Measurements from ENCODE around the gene CUZD1.

CUZD1 gene

GRCh38 chr10:122828716-122829255 lies 16.9 kb downstream of the CUZD1 start:
- FAIRE-seq, result no peak
- TF ChIP-seq SPI1 (IDR thresholded peaks at IDR 0.05; ENCODE audit: low read depth, low read length) (no peak), POLR2A (IDR thresholded peaks at IDR 0.05; ENCODE audit: low read depth, low read length) (no peak)
- DNase-seq (ENCODE audit: insufficient read length, low spot score), result no peak

GRCh38 chr10:122827302-122827701 lies 18.4 kb downstream of the CUZD1 start:
- DNase-seq (ENCODE audit: insufficient read length, low spot score) (no peak), FAIRE-seq (no peak)
- no peak for TF ChIP-seq POLR2A (IDR thresholded peaks at IDR 0.05; ENCODE audit: low read depth, low read length)
- TF ChIP-seq TAF1 (IDR thresholded peaks at IDR 0.05; ENCODE audit: low read depth, low read length), result no peak
- no peak for TF ChIP-seq PAX5 (IDR thresholded peaks at IDR 0.05; ENCODE audit: insufficient read depth, low read length, severe bottlenecking)
- no peak for TF ChIP-seq POLR2AphosphoS5 (IDR thresholded peaks at IDR 0.05; ENCODE audit: low read depth, low read length)
- TF ChIP-seq SPI1 (IDR thresholded peaks at IDR 0.05; ENCODE audit: low read depth, low read length), result no peak
- no peak for TF ChIP-seq POU2F2 (IDR thresholded peaks at IDR 0.05; ENCODE audit: low read depth, low read length)

- no peak for DNase-seq (ENCODE audit: insufficient read length, low spot score)
- no peak for FAIRE-seq
Observed at GRCh38 chr10:122822973-122823690, 22.5 kb downstream of the CUZD1 start.

GRCh38 chr10:122821808-122822207 lies 23.8 kb downstream of the CUZD1 start:
- FAIRE-seq (no peak), DNase-seq (ENCODE audit: insufficient read length, low spot score) (no peak)
- TF ChIP-seq POLR2A (IDR thresholded peaks at IDR 0.05; ENCODE audit: low read depth, low read length) (no peak), POLR2AphosphoS5 (IDR thresholded peaks at IDR 0.05; ENCODE audit: low read depth, low read length) (no peak), POU2F2 (IDR thresholded peaks at IDR 0.05; ENCODE audit: low read depth, low read length) (no peak), TAF1 (IDR thresholded peaks at IDR 0.05; ENCODE audit: low read depth, low read length) (no peak)

More at GRCh38 chr10:122822973-122823690, 22.5 kb downstream of the CUZD1 start:
- TF ChIP-seq SPI1 (IDR thresholded peaks at IDR 0.05; ENCODE audit: low read depth, low read length) (no peak), PAX5 (IDR thresholded peaks at IDR 0.05; ENCODE audit: insufficient read depth, low read length, severe bottlenecking) (no peak), TAF1 (IDR thresholded peaks at IDR 0.05; ENCODE audit: low read depth, low read length) (no peak), POLR2A (IDR thresholded peaks at IDR 0.05; ENCODE audit: low read depth, low read length) (no peak), POLR2AphosphoS5 (IDR thresholded peaks at IDR 0.05; ENCODE audit: low read depth, low read length) (no peak), POU2F2 (IDR thresholded peaks at IDR 0.05; ENCODE audit: low read depth, low read length) (no peak)

GRCh38 chr10:122815458-122815857 lies 30.2 kb downstream of the CUZD1 start:
- DNase-seq (ENCODE audit: insufficient read length, low spot score) (no peak), FAIRE-seq (no peak)
- TF ChIP-seq POLR2AphosphoS5 (IDR thresholded peaks at IDR 0.05; ENCODE audit: low read depth, low read length) (no peak), TAF1 (IDR thresholded peaks at IDR 0.05; ENCODE audit: low read depth, low read length) (no peak), SPI1 (IDR thresholded peaks at IDR 0.05; ENCODE audit: low read depth, low read length) (no peak), POLR2A (IDR thresholded peaks at IDR 0.05; ENCODE audit: low read depth, low read length) (no peak)

GRCh38 chr10:122814493-122814892 lies 31.2 kb downstream of the CUZD1 start:
- FAIRE-seq, result no peak
- no peak for DNase-seq (ENCODE audit: insufficient read length, low spot score)

GRCh38 chr10:122812751-122813150 lies 32.9 kb downstream of the CUZD1 start:
- DNase-seq (ENCODE audit: insufficient read length, low spot score) (no peak), FAIRE-seq (no peak)
- no peak for TF ChIP-seq POLR2AphosphoS5 (IDR thresholded peaks at IDR 0.05; ENCODE audit: low read depth, low read length)
- no peak for TF ChIP-seq POU2F2 (IDR thresholded peaks at IDR 0.05; ENCODE audit: low read depth, low read length)
- no peak for TF ChIP-seq SPI1 (IDR thresholded peaks at IDR 0.05; ENCODE audit: low read depth, low read length)
- no peak for TF ChIP-seq PAX5 (IDR thresholded peaks at IDR 0.05; ENCODE audit: insufficient read depth, low read length, severe bottlenecking)

More at GRCh38 chr10:122814493-122814892, 31.2 kb downstream of the CUZD1 start:
- no peak for TF ChIP-seq POU2F2 (IDR thresholded peaks at IDR 0.05; ENCODE audit: low read depth, low read length)
- no peak for TF ChIP-seq TAF1 (IDR thresholded peaks at IDR 0.05; ENCODE audit: low read depth, low read length)

- DNase-seq (ENCODE audit: insufficient read length, low spot score) (no peak), FAIRE-seq (no peak)
- TF ChIP-seq SPI1 (IDR thresholded peaks at IDR 0.05; ENCODE audit: low read depth, low read length) (no peak), POLR2A (IDR thresholded peaks at IDR 0.05; ENCODE audit: low read depth, low read length) (no peak), TAF1 (IDR thresholded peaks at IDR 0.05; ENCODE audit: low read depth, low read length) (no peak), POLR2AphosphoS5 (IDR thresholded peaks at IDR 0.05; ENCODE audit: low read depth, low read length) (no peak), PAX5 (IDR thresholded peaks at IDR 0.05; ENCODE audit: insufficient read depth, low read length, severe bottlenecking) (no peak), POU2F2 (IDR thresholded peaks at IDR 0.05; ENCODE audit: low read depth, low read length) (no peak)
Observed at GRCh38 chr10:122802282-122802681, 43.4 kb downstream of the CUZD1 start.

- TF ChIP-seq TAF1 (IDR thresholded peaks at IDR 0.05; ENCODE audit: low read depth, low read length) (no peak), PAX5 (IDR thresholded peaks at IDR 0.05; ENCODE audit: insufficient read depth, low read length, severe bottlenecking) (no peak), SPI1 (IDR thresholded peaks at IDR 0.05; ENCODE audit: low read depth, low read length) (no peak), POLR2AphosphoS5 (IDR thresholded peaks at IDR 0.05; ENCODE audit: low read depth, low read length) (no peak), POLR2A (IDR thresholded peaks at IDR 0.05; ENCODE audit: low read depth, low read length) (no peak), POU2F2 (IDR thresholded peaks at IDR 0.05; ENCODE audit: low read depth, low read length) (no peak)
- no peak for FAIRE-seq
- no peak for DNase-seq (ENCODE audit: insufficient read length, low spot score)
Observed at GRCh38 chr10:122798704-122799231, 46.9 kb downstream of the CUZD1 start.

- no peak for DNase-seq (ENCODE audit: insufficient read length, low spot score)
- no peak for FAIRE-seq
- TF ChIP-seq SPI1 (IDR thresholded peaks at IDR 0.05; ENCODE audit: low read depth, low read length) (no peak), PAX5 (IDR thresholded peaks at IDR 0.05; ENCODE audit: insufficient read depth, low read length, severe bottlenecking) (no peak), POLR2AphosphoS5 (IDR thresholded peaks at IDR 0.05; ENCODE audit: low read depth, low read length) (no peak), POLR2A (IDR thresholded peaks at IDR 0.05; ENCODE audit: low read depth, low read length) (no peak), TAF1 (IDR thresholded peaks at IDR 0.05; ENCODE audit: low read depth, low read length) (no peak), POU2F2 (IDR thresholded peaks at IDR 0.05; ENCODE audit: low read depth, low read length) (no peak)
Observed at GRCh38 chr10:122796796-122797195, 48.9 kb downstream of the CUZD1 start.

All from GM12891 (cell line).